ENCODE data around the gene CMTM8. TPM values are rescaled to one million over a fixed set of nuclear protein-coding genes. Genes with fewer than 3 reads are reported as not detected.

Gene CMTM8
- total RNA-seq, 1 donor from 2014 or later: 3.4 TPM

DNA sequence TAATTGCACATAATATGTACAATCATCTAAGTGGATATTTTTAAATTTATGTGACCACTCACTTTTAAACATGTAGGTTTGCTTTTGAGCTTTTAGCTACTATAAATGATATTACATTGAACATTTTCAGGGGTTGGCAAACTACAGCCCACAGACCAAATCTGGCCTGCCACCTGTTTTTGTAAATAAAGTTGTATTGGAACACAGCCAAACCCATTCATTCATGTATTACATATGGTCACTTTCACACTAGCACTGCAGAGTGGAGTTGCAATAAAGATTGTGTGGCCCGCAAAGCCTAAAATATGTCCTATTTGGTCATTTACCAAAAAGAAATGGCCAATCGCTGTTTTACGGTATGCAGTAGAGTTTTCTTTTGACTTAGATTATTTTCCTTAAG, 174.4 kb downstream of the CMTM8 start:
- DNase-seq: peak; percentile 67

DNA sequence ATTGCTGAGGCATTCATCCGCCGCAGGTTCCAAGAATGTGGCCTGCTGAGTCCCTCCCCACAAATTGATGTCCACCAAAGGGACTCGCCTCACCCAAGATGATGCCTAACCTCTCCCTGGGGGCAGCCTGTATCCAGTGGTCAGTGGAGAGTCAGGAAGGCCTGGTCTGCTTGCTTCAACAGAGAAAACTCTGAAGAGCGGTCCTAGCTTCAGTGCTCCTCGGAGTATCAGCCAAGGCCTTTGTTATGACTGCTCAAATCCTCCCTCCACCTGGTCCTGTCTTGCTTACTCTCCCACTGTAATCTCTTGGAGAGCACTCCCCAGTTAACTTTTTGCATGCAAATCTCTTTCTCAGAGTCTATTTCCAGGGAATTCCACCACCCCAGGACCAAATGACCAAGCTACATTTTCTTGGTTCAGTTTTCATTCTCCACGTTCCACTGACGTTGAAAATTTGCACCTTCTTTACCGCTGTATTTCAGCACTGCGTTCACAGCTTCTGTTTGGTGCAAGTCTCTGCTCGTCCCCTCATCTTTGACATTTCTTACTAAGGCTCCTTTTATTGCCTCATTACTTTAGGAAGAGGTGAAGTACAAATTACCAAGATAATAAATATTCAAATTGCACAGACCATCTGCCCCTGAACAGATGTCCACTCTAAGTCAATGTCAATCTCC, 175.5 kb downstream of the CMTM8 start:
- no peak for DNase-seq

DNA sequence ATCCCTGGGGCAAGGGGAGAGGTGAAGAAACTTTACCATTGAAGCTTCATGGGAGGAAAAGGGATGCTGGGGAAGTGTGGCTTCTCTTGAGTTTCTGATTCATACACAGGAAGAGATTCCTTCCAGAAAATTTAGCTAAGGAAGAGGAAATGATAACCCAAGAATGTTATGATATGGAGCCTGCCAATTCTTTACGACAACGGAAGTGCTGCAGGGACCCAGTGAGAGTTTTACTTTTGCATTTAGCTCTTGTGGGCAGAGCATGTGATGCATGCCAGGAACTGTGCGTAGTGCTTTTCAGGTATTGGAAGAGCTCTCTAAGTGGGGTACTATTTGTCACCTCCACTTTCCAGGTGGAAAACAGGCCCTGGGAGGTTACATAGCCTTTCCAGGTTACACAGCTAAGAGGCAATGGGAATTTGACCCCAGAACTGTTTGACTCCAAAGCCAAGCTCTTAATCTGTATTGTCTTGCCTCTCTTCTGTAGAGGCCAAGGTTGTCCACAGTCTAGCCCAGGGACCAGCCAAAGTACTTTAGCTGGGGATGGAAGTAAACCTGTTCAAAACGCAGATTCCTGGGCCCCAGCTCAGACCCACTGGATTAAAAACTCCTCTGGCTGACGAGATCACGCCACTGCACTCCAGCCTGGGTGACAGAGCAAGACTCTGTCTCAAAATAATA, 176.2 kb downstream of the CMTM8 start:
- no peak for DNase-seq

GRCh38 chr3:32419742-32420125, 181.3 kb downstream of the CMTM8 start:
- no peak for DNase-seq

Small RNAs within 50 kb of the gene (small RNA-seq; reads per million reads assigned to genes)
- gene AC097639.2 (ENCODE audit: low replicate concordance): not detected

Other genes starting within 250 kb of the CMTM8 start
- 65.9 TPM for gene GPD1L, start 132.1 kb upstream of the CMTM8 start, total RNA-seq
- 6.3 TPM for gene CMTM7, start 153.2 kb downstream of the CMTM8 start, total RNA-seq